ENCODE measurements around the gene EVL. TPM values are rescaled to one million over a fixed set of nuclear protein-coding genes. Genes with fewer than 3 reads are reported as not detected.

EVL gene
- total RNA-seq, 4 donors from 2014 or later, result 24.2 to 40.1 (median 29.8) TPM

GRCh38 chr14:100019156-100019744 is 46.0 kb upstream of the EVL start:
- no peak overlapping the region for H3K27ac ChIP-seq
- WGBS, 2 donors, result 90 to 91% methylated on average over 8 of the region's 8 CpGs
- TF ChIP-seq CTCF (IDR thresholded peaks at IDR 0.05) (no peak), POLR2A (IDR thresholded peaks at IDR 0.05) (no peak)
- intact Hi-C loops (cut with DNase I), result no loop called here
- no peaks in the 10 kb centered on the region for H3K36me3 ChIP-seq
- no peak overlapping the region for H3K4me3 ChIP-seq (replicated peaks in 1 of 3)
- DNase-seq, result no peak
- H3K27me3 ChIP-seq, result no peaks in the 10 kb centered on the region
- H3K4me1 ChIP-seq, result peaks cover 0 to 6% of the 10 kb centered on the region in 2 donors
- H3K9me3 ChIP-seq, result no peaks in the 10 kb centered on the region

DNA sequence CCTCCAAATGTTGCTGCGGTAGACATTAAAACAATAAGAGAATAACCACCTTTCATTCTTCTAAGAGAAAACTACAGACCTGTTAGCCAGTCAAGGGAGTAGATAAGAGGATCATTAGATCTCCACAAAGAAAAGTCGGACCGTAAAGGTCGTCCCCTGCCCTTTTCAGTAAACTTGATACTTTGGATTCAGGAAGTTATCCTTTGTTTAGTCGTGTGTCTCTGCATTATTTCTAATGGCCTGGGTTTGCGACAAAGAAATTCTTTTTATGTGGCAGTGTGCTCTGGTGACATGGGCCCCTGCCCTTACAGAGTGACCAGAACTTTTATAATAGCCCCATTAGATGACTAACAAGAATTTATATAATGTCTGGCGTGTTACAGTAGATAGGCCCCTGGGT is 44.6 kb upstream of the EVL start:
- 79 to 86% methylated on average over 7 of the region's 7 CpGs for WGBS, 2 donors
- H3K4me1 ChIP-seq, result peaks cover 0 to 6% of the 10 kb centered on the region in 2 donors
- TF ChIP-seq CTCF (IDR thresholded peaks at IDR 0.05), result no peak
- TF ChIP-seq POLR2A (IDR thresholded peaks at IDR 0.05), result no peak
- no peak overlapping the region for H3K27ac ChIP-seq
- H3K27me3 ChIP-seq, result no peaks in the 10 kb centered on the region
- H3K9me3 ChIP-seq, result no peaks in the 10 kb centered on the region
- intact Hi-C loops (cut with DNase I), result no loop called here
- no peak overlapping the region for H3K4me3 ChIP-seq (replicated peaks in 1 of 3)
- H3K36me3 ChIP-seq, result no peaks in the 10 kb centered on the region
- DNase-seq, result no peak

GRCh38 chr14:100022772-100023451 is 42.3 kb upstream of the EVL start:
- TF ChIP-seq CTCF (IDR thresholded peaks at IDR 0.05) (no peak), POLR2A (IDR thresholded peaks at IDR 0.05) (no peak)
- Histone ChIP-seq H3K4me1 (peaks cover 0 to 6% of the 10 kb centered on the region in 2 donors), H3K9me3 (no peaks in the 10 kb centered on the region), H3K27me3 (no peaks in the 10 kb centered on the region), H3K36me3 (no peaks in the 10 kb centered on the region), H3K27ac (no peak overlapping the region), H3K4me3 (replicated peaks in 1 of 3) (no peak overlapping the region)
- WGBS, 2 donors, result 89% methylated on average over 11 to 12 of the region's 12 CpGs
- DNase-seq, result no peak
- intact Hi-C loops (cut with DNase I), result no loop called here

DNA sequence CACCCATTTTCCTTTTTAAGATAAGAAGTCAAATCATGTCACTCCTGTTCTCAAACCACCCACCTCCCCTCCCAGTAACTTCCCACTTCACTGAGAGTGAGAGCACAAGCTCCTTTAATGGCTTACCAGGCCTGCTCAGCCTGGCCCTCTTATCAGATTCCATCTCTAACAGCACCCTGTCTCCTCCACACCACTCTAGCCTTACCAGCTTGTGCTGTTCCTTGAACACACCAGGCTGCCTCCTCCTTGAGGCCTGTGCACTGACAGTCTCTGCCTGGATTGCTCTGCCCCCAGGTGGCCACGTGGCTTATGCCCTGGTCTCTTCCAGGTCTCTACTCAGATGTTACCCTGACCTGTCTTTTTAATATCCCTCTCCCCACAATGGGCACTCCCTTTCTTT is 40.1 kb upstream of the EVL start:
- Histone ChIP-seq H3K4me1 (peaks cover 0 to 6% of the 10 kb centered on the region in 2 donors), H3K9me3 (no peaks in the 10 kb centered on the region), H3K4me3 (replicated peaks in 1 of 3) (no peak overlapping the region), H3K27me3 (no peaks in the 10 kb centered on the region), H3K27ac (no peak overlapping the region), H3K36me3 (no peaks in the 10 kb centered on the region)
- intact Hi-C loops (cut with DNase I), result no loop called here
- no peak for DNase-seq
- TF ChIP-seq CTCF (IDR thresholded peaks at IDR 0.05) (no peak), POLR2A (IDR thresholded peaks at IDR 0.05) (no peak)
- 23 to 33% methylated on average over 1 of the region's 1 CpG for WGBS, 2 donors

GRCh38 chr14:100027771-100028490 is 37.3 kb upstream of the EVL start:
- intact Hi-C loops (cut with DNase I), result no loop called here
- Histone ChIP-seq H3K36me3 (no peaks in the 10 kb centered on the region), H3K27me3 (no peaks in the 10 kb centered on the region), H3K4me3 (replicated peaks in 1 of 3) (no peak overlapping the region), H3K4me1 (peaks cover 21 to 23% of the 10 kb centered on the region in 2 donors), H3K9me3 (no peaks in the 10 kb centered on the region), H3K27ac (no peak overlapping the region)
- TF ChIP-seq POLR2A (IDR thresholded peaks at IDR 0.05), result no peak
- no peak for TF ChIP-seq CTCF (IDR thresholded peaks at IDR 0.05)
- DNase-seq, result no peak
- 95 to 100% methylated on average over 4 of the region's 4 CpGs for WGBS, 2 donors
